ENCODE results near the gene PEX11B.

The PEX11B gene

DNA sequence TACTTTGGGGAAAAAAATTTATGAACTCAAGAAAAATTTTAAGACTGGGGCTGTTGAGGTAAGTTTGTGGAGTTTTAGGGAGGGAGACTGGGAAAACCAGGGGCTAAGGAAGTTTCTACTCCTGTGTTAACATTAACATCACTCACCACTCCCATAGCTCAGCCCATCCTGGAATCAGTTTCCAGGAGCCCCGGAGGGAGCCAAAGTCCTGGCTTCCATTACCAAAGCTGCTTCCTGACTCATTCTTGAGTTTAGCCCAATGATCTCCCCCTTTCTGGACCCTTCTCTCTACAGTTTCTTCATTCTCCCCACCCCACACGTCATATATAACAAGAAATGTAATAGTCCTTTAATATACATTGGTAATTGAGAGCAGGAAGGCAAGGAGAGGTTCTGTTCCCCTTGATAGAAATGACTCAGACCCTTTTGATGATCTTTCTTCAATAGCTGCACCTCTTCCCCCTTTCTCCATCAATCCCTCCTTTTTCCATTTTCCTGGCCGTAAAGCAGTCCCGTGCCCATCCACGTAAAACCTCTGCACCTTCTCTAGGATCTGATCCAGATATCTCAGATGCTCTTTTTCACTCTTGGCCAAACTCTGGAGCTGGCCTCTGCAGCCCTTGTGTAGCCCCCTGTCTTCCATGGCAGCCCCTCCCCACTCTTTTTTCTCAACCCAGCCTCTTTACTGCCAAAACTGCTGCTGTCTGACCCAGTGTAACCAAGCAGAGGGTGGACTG, 55.1 kb downstream of the PEX11B start:
- no peak for DNase-seq (ENCODE audit: low read depth, low spot score)
- ChIA-PET POLR2A (no interaction called here), CTCF (interaction anchor here (0.7 to 10.1 kb wide), 5 partner anchors 9 to 28 kb away, joined by 3 to 220 read pairs (median 6); partner anchors contain the start of gene NUDT17)
- no peak for TF ChIP-seq CTCF (IDR thresholded peaks at IDR 0.05; ENCODE audit: insufficient read depth, low read length, missing control alignments)
- no peak overlapping the region for H3K4me3 ChIP-seq (ENCODE audit: low read depth, low read length)
